GM12801 (cell line): ENCODE data around the gene GDAP2.

Experiments used
- CTCF ChIP-seq: IDR thresholded peaks from one replicate; pipeline ENCODE4 v1.5.1; 2011; ENCODE audit warnings: control low read depth; ENCODE audit not compliant: insufficient read length; ENCODE audit errors: extremely low read depth

The GDAP2 gene

GRCh38 chr1:117959364-117959763 is 29.9 kb upstream of the GDAP2 start:
- TF ChIP-seq CTCF = no peak

- TF ChIP-seq CTCF = no peak
These were observed 23.0 kb upstream of the GDAP2 start for GRCh38 chr1:117952386-117952785.

- no peak for TF ChIP-seq CTCF
These were observed 12.9 kb upstream of the GDAP2 start for GRCh38 chr1:117942293-117942692.

- TF ChIP-seq CTCF = no peak
These were observed 4.3 kb upstream of the GDAP2 start for GRCh38 chr1:117933769-117934168.

GRCh38 chr1:117932576-117932975 is 3.2 kb upstream of the GDAP2 start:
- no peak for TF ChIP-seq CTCF

- TF ChIP-seq CTCF = no peak
These were observed 1.1 kb upstream of the GDAP2 start for GRCh38 chr1:117930484-117930883.

GRCh38 chr1:117930173-117930447 is 689 bp upstream of the GDAP2 start:
- TF ChIP-seq CTCF = no peak

- TF ChIP-seq CTCF = no peak
These were observed 509 bp downstream of the GDAP2 start for GRCh38 chr1:117928881-117929342.
